HepG2 (cell line): ENCODE measurements around the gene ZNHIT6. TPM values are rescaled to one million over a fixed set of nuclear protein-coding genes. Genes with fewer than 3 reads are reported as not detected.

Experiments
- ATAC-seq: fragments of 200-7000 bp; cut with Tn5 transposase; 3 replicates; pipeline ENCODE4 v1.9.1; 2020; ENCODE audit warnings: mild to moderate bottlenecking, moderate library complexity
- BruUV-seq: library from RNA; stranded (reverse); fragments of 400-500 nt; replicated peaks from 2 replicates; lab custom pipeline; 2021; lab: Mats Ljungman, UMichigan
- CTCF ChIA-PET: fragments of 300-600 bp; formaldehyde crosslinking; extraction: SDS; loops from one replicate; lab custom pipeline; 2021; ENCODE audit warnings: low total read pairs, inconsistent platforms, low intra/inter-chr PET ratio; lab: Yijun Ruan, JAX
- POLR2A ChIA-PET: fragments of 350-600 bp; sonication (Branson Sonifier 250); formaldehyde crosslinking; loops from one replicate; lab custom pipeline; 2020; ENCODE audit warnings: antibody characterized with exemption, inconsistent platforms; lab: Yijun Ruan, JAX
- DNase-seq: peaks from one replicate; pipeline ENCODE4 v3.0.0-alpha.2; 2015; ENCODE audit warnings: low spot score
- FAIRE-seq: peaks from 3 replicates; lab custom pipeline; 2011; peaks lifted over from hg19 to GRCh38; lab: Jason Lieb, UNC
- H2AFZ ChIP-seq: one replicate; pipeline ENCODE4 v1.6.1; 2011; ENCODE audit warnings: low read length, inconsistent platforms
- H3K27ac ChIP-seq: fragments of 300-600 bp; 3 replicates; pipeline ENCODE4 v1.8.0; 2011; ENCODE audit warnings: mixed run types, mild to moderate bottlenecking, mixed read lengths, low read length, inconsistent platforms; ENCODE audit not compliant: insufficient read depth; ENCODE audit errors: extremely low read length
- H3K27me3 ChIP-seq, 2 experiments: fragments of 200-600 bp in 1 of 2; 2 replicates in 1 of 2; 3 replicates in 1 of 2; pipeline versions ENCODE4 v1.6.0 to v1.8.0; 2011; ENCODE audit warnings: low read length in 2 of 2, mild to moderate bottlenecking in 2 of 2, moderate library complexity in 2 of 2, inconsistent platforms in 1 of 2; ENCODE audit not compliant: insufficient read depth in 2 of 2, control insufficient read depth in 1 of 2
- H3K36me3 ChIP-seq, 2 experiments: fragments of 200-600 bp in 1 of 2; replicated peaks in 1 of 2; 2 replicates in 1 of 2; 3 replicates in 1 of 2; pipeline versions ENCODE4 v1.5.1 to v1.8.0; 2011; ENCODE audit warnings: low read length in 2 of 2, inconsistent platforms in 1 of 2; ENCODE audit not compliant: insufficient read depth in 2 of 2, control insufficient read depth in 1 of 2
- H3K4me1 ChIP-seq: 2 replicates; pipeline ENCODE4 v1.5.1; 2012; ENCODE audit warnings: low read length, inconsistent platforms; ENCODE audit not compliant: insufficient read depth
- H3K4me2 ChIP-seq: 2 replicates; pipeline ENCODE4 v1.6.0; 2011; ENCODE audit warnings: low read depth, low read length, inconsistent platforms
- H3K4me3 ChIP-seq, 3 experiments: fragments of 200-600 bp in 1 of 3; sonication (generic), shearing (Covaris generic) in 1 of 3; replicated peaks in 1 of 3; 2 replicates each; pipeline ENCODE4 v1.5.1; 2011 to 2016; ENCODE audit warnings: low read length in 3 of 3, inconsistent platforms in 2 of 3, low read depth in 2 of 3, mild to moderate bottlenecking in 2 of 3, control low read depth in 1 of 3, mixed read lengths in 1 of 3; ENCODE audit not compliant: insufficient read depth in 1 of 3
- H3K79me2 ChIP-seq: one replicate; pipeline ENCODE4 v1.6.1; 2011; ENCODE audit warnings: low read length, inconsistent platforms; ENCODE audit not compliant: insufficient read depth
- H3K9ac ChIP-seq: 2 replicates; pipeline ENCODE4 v1.6.0; 2011; ENCODE audit warnings: mild to moderate bottlenecking, low read depth, low read length, inconsistent platforms; ENCODE audit not compliant: insufficient read depth
- H3K9me3 ChIP-seq: 2 replicates; pipeline ENCODE4 v1.5.1; 2012; ENCODE audit warnings: mild to moderate bottlenecking, low read length
- H4K20me1 ChIP-seq: 2 replicates; pipeline ENCODE4 v1.6.0; 2011; ENCODE audit warnings: inconsistent platforms, mild to moderate bottlenecking, low read length, moderate library complexity; ENCODE audit not compliant: insufficient read depth
- ASH2L ChIP-seq: fragments of 300-600, 200-600 bp; sonication (generic); IDR thresholded peaks from 2 replicates; pipeline ENCODE4 v1.7.0; 2017; ENCODE audit warnings: low read depth, mild to moderate bottlenecking, moderate library complexity, mixed read lengths, low read length; ENCODE audit not compliant: insufficient read length
- MYC ChIP-seq: sonication (generic); formaldehyde crosslinking; IDR thresholded peaks from 2 replicates; pipeline ENCODE4 v1.9.0; 2021; ENCODE audit warnings: missing genetic modification reagents, borderline replicate concordance
- NAIF1 ChIP-seq: sonication (generic); formaldehyde crosslinking; IDR thresholded peaks from 2 replicates; pipeline ENCODE4 v1.5.0; 2020; ENCODE audit warnings: mild to moderate bottlenecking, missing genetic modification reagents, borderline replicate concordance
- NR2F6 ChIP-seq, 2 experiments: IDR thresholded peaks; 2 replicates each; pipeline ENCODE4 v1.6.1; 2016; ENCODE audit warnings: antibody characterized with exemption in 1 of 2, mild to moderate bottlenecking in 1 of 2
- POLR2A ChIP-seq, 2 experiments: IDR thresholded peaks; 2 replicates each; pipeline ENCODE4 v1.6.1; 2011; ENCODE audit warnings: low read depth in 2 of 2, low read length in 2 of 2, mild to moderate bottlenecking in 1 of 2, moderate library complexity in 1 of 2; ENCODE audit not compliant: insufficient read depth in 1 of 2
- SP140L ChIP-seq: sonication (generic); formaldehyde crosslinking; IDR thresholded peaks from 2 replicates; pipeline ENCODE4 v1.4.0; 2020; ENCODE audit warnings: missing genetic modification reagents, borderline replicate concordance
- STAG1 ChIP-seq: sonication (generic); formaldehyde crosslinking; IDR thresholded peaks from 2 replicates; pipeline ENCODE4 v1.4.0; 2020; ENCODE audit warnings: missing genetic modification reagents
- ZFX ChIP-seq: sonication (generic); formaldehyde crosslinking; IDR thresholded peaks from 2 replicates; pipeline ENCODE4 v1.4.0; 2020; ENCODE audit warnings: mild to moderate bottlenecking, low read depth, missing genetic modification reagents, moderate library complexity
- ZNF292 ChIP-seq: sonication (generic); formaldehyde crosslinking; IDR thresholded peaks from 2 replicates; pipeline ENCODE4 v1.8.1; 2022; ENCODE audit warnings: mild to moderate bottlenecking, low read depth, missing genetic modification reagents, borderline replicate concordance
- ZNF317 ChIP-seq: sonication (generic); formaldehyde crosslinking; IDR thresholded peaks from 2 replicates; pipeline ENCODE4 v1.5.0; 2020; ENCODE audit warnings: mild to moderate bottlenecking, missing genetic modification reagents
- ZNF878 ChIP-seq: sonication (generic); formaldehyde crosslinking; IDR thresholded peaks from 2 replicates; pipeline ENCODE4 v1.8.1; 2023; ENCODE audit warnings: mild to moderate bottlenecking, missing genetic modification reagents, moderate library complexity
- WGBS: methylation state at CpG from one replicate; pipeline ENCODE4 v1.1.6; 2017; ENCODE audit warnings: low lambda C conversion rate; 5-methylcytosine and 5-hydroxymethylcytosine counted together
- in situ Hi-C: cut with HindIII; loops from 2 replicates; pipeline ENCODE4 v1.10.0; 2017; ENCODE audit warnings: low pct_unique_long_range_greater_than_20kb; ENCODE audit not compliant: extremely low pct_ligation_motif_present
- intact Hi-C: fragments of 100-400 bp; cut with micrococcal nuclease; formaldehyde crosslinking; loops from one replicate; pipeline ENCODE4 v1.10.0; 2022; ENCODE audit not compliant: unreplicated experiment
- polyA plus RNA-seq, 8 experiments: library from polyadenylated mRNA; depleted of rRNA in 3 of 8; stranded (reverse) in 7 of 8; unstranded in 1 of 8; fragments of >200 nt; fragmentation: Illumina TruSeq in 4 of 8; extraction: Trizol in 4 of 8; gene quantifications; 2 replicates each; pipeline versions ENCODE4 v1.2.1 to v1.2.3, GENCODE V29; 2011 to 2016; ENCODE audit warnings: low read depth in 4 of 8, missing spikeins in 1 of 8, mixed read lengths in 1 of 8; ENCODE audit not compliant: insufficient read depth in 1 of 8
- total RNA-seq, 5 experiments: library from RNA; depleted of rRNA; stranded (reverse); fragments of >200 nt; fragmentation: Illumina TruSeq; extraction: Trizol; gene quantifications; 2 replicates each; pipeline ENCODE4 v1.2.3, GENCODE V29; 2016; ENCODE audit warnings: low read depth in 1 of 5
- TF ChIP-seq, protein P1 (sequence below): IDR thresholded peaks from 2 replicates; pipeline ENCODE4 v1.6.1; 2012; ENCODE audit warnings: inconsistent platforms
- TF ChIP-seq, protein P2 (sequence below): sonication (generic); formaldehyde crosslinking; IDR thresholded peaks from 2 replicates; pipeline ENCODE4 v1.5.0; 2020; ENCODE audit warnings: mild to moderate bottlenecking, missing genetic modification reagents, borderline replicate concordance
- TF ChIP-seq, protein P3 (sequence below): IDR thresholded peaks from 2 replicates; pipeline ENCODE4 v1.6.1; 2016
- TF ChIP-seq, protein P4 (sequence below): sonication (generic); formaldehyde crosslinking; IDR thresholded peaks from 2 replicates; pipeline ENCODE4 v1.4.0; 2020; ENCODE audit warnings: missing genetic modification reagents, low read depth, mild to moderate bottlenecking, borderline replicate concordance
- TF ChIP-seq, protein P5 (sequence below): sonication (generic); formaldehyde crosslinking; IDR thresholded peaks from 2 replicates; pipeline ENCODE4 v1.4.0; 2020; ENCODE audit warnings: missing genetic modification reagents

Gene ZNHIT6
- total and polyA plus RNA-seq, 2 of the 13 experiments (the other 11 are each of a cell fraction or from before 2014, with no cell fraction given) = 6.0 to 15.2 TPM

DNA sequence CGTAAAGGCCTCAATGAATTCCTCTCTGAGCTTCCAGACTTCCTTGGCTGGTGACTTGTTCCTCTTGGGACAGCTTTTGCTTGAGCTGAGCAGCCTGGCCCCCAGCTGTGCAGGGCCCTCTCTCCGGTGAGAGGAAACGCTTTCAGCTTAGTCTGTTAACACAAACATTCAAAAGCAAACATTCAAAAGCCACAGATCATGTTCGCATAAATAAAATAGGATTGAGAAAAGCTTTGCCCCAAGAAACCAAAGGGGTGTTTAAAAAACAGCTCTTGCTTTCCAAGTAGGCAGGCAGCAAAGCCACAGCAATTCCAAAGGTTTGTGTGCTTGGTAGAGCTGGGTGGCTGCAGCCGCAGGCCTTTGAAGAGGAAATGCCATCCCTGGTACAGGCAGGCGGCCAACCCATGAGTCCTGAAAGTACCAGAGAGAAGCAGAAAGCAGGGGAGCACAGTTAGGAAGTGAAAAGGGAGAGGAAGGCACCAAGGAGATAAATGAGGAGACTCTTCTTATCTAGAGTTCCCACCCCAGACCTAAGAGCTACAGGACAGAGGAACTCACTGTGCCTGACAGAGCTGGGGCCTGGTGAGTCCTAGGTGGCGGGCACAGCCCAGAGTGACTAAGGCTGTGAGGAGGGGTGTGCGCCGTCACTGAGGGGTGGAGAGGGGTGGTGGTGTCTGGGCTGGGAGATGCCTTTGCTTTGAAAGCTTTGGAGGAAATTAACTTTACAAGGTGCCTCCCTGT, 79.3 kb downstream of the ZNHIT6 start:
- BruUV-seq = TSS peak; percentile 58
- ATAC-seq (peak; percentile 96), FAIRE-seq (peak; percentile 52), DNase-seq (peak; percentile 82)
- Histone ChIP-seq H3K27ac (peak overlapping the region; percentile 91), H2AFZ (no peak overlapping the region), H3K36me3 (no peaks in the 10 kb centered on the region), H3K9me3 (no peaks in the 10 kb centered on the region), H3K4me3 (peak overlapping the region; percentile 48 to 62 (median 56)), H3K9ac (peak overlapping the region; percentile 82), H3K4me2 (peak overlapping the region; percentile 83), H3K79me2 (no peaks in the 10 kb centered on the region), H3K4me1 (peaks cover 41% of the 10 kb centered on the region), H4K20me1 (no peaks in the 10 kb centered on the region), H3K27me3 (no peaks in the 10 kb centered on the region)
- CTCF ChIA-PET = no interaction called here
- POLR2A ChIA-PET = interaction anchor here (0.8 to 3.5 kb wide), 17 partner anchors 9 to 1055 kb away, joined by 3 to 38 read pairs (median 6); partner anchors contain the start of genes BCL10, CCN1, CTBS and ZNHIT6
- in situ Hi-C loops (no loop called here), intact Hi-C loops (loop anchor here (1.0 to 2.0 kb wide), 2 partner anchors 16 to 48 kb away; no protein-coding TSS in a partner anchor)
- 8% methylated on average over 9 of the region's 9 CpGs for WGBS
- TF ChIP-seq, protein P1, sequence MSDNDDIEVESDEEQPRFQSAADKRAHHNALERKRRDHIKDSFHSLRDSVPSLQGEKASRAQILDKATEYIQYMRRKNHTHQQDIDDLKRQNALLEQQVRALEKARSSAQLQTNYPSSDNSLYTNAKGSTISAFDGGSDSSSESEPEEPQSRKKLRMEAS = peak; percentile 60; the same call in 1 of the 2 replicates
- TF ChIP-seq ZNF292 (CRISPR knock-in tag) (peak; percentile 32; the same call in 1 of the 2 replicates), SP140L (CRISPR knock-in tag) (no peak), ZNF317 (CRISPR knock-in tag) (0 out of 2 replicates have a peak, but pooled peaks have one; percentile 25), NR2F6 (IDR thresholded peaks at IDR 0.05) (no peak), NR2F6 (CRISPR knock-in tag; IDR thresholded peaks at IDR 0.05) (0 out of 2 replicates have a peak, but pooled peaks have one; percentile 5), NAIF1 (CRISPR knock-in tag) (no peak), POLR2A (IDR thresholded peaks at IDR 0.05; ENCODE audit: insufficient read depth in 1 of 2, low read depth in 2 of 2, low read length in 2 of 2) (peak; percentile 15 to 50; a peak in 2 of 4 replicates), STAG1 (CRISPR knock-in tag) (no peak), ZNF878 (CRISPR knock-in tag) (peak; percentile 41; the same call in 1 of the 2 replicates), ASH2L (peak; percentile 51), MYC (CRISPR knock-in tag) (no peak), ZFX (peak; percentile 79)
- TF ChIP-seq, protein P2, sequence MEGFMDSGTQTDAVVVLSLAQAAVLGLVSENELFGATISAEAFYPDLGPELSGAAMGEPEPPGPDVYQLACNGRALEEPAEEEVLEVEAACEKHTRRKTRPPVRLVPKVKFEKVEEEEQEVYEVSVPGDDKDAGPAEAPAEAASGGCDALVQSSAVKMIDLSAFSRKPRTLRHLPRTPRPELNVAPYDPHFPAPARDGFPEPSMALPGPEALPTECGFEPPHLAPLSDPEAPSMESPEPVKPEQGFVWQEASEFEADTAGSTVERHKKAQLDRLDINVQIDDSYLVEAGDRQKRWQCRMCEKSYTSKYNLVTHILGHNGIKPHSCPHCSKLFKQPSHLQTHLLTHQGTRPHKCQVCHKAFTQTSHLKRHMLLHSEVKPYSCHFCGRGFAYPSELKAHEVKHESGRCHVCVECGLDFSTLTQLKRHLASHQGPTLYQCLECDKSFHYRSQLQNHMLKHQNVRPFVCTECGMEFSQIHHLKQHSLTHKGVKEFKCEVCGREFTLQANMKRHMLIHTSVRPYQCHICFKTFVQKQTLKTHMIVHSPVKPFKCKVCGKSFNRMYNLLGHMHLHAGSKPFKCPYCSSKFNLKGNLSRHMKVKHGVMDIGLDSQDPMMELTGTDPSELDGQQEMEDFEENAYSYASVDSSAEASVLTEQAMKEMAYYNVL = peak; percentile 33; the same call in 1 of the 2 replicates
- TF ChIP-seq, protein P3, sequence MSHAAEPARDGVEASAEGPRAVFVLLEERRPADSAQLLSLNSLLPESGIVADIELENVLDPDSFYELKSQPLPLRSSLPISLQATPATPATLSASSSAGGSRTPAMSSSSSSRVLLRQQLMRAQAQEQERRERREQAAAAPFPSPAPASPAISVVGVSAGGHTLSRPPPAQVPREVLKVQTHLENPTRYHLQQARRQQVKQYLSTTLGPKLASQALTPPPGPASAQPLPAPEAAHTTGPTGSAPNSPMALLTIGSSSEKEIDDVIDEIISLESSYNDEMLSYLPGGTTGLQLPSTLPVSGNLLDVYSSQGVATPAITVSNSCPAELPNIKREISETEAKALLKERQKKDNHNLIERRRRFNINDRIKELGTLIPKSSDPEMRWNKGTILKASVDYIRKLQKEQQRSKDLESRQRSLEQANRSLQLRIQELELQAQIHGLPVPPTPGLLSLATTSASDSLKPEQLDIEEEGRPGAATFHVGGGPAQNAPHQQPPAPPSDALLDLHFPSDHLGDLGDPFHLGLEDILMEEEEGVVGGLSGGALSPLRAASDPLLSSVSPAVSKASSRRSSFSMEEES (CRISPR knock-in tag) = no peak
- TF ChIP-seq, protein P4, sequence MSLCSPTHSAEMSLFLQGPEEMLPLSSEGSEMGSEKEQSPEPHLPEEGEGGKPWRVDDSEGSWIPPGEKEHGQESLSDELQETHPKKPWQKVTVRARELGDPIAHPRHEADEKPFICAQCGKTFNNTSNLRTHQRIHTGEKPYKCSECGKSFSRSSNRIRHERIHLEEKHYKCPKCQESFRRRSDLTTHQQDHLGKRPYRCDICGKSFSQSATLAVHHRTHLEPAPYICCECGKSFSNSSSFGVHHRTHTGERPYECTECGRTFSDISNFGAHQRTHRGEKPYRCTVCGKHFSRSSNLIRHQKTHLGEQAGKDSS = 0 out of 2 replicates have a peak, but pooled peaks have one; percentile 20
- TF ChIP-seq, protein P5, sequence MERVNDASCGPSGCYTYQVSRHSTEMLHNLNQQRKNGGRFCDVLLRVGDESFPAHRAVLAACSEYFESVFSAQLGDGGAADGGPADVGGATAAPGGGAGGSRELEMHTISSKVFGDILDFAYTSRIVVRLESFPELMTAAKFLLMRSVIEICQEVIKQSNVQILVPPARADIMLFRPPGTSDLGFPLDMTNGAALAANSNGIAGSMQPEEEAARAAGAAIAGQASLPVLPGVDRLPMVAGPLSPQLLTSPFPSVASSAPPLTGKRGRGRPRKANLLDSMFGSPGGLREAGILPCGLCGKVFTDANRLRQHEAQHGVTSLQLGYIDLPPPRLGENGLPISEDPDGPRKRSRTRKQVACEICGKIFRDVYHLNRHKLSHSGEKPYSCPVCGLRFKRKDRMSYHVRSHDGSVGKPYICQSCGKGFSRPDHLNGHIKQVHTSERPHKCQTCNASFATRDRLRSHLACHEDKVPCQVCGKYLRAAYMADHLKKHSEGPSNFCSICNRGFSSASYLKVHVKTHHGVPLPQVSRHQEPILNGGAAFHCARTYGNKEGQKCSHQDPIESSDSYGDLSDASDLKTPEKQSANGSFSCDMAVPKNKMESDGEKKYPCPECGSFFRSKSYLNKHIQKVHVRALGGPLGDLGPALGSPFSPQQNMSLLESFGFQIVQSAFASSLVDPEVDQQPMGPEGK (CRISPR knock-in tag) = 0 out of 2 replicates have a peak, but pooled peaks have one; percentile 46
